Left renal cortex interstitium (tissue), 4 donors: ENCODE data around the gene KCTD11. TPM values are rescaled to one million over a fixed set of nuclear protein-coding genes. Genes with fewer than 3 reads are reported as not detected.
"Not testable (repeated sequence)": the region's sequence is repeated elsewhere in the genome, so short reads cannot be mapped to it uniquely, and the experiment has no call there.

ENCODE experiments used
- DNase-seq, 4 donors: peaks; one replicate each; pipeline ENCODE4 v3.0.0-alpha.2; 2013; ENCODE audit warnings: low read depth in 4 of 4, low spot score in 2 of 4, missing footprints in 1 of 4
- polyA plus RNA-seq, 4 donors: library from polyadenylated mRNA; unstranded; fragments of 120-200 nt; gene quantifications; one replicate each; pipeline ENCODE4 v1.2.1, GENCODE V29; 2013; ENCODE audit not compliant: insufficient read length in 4 of 4

Gene KCTD11
- polyA plus RNA-seq, 4 donors = 11.2 to 13.9 (median 12.5) TPM

DNA sequence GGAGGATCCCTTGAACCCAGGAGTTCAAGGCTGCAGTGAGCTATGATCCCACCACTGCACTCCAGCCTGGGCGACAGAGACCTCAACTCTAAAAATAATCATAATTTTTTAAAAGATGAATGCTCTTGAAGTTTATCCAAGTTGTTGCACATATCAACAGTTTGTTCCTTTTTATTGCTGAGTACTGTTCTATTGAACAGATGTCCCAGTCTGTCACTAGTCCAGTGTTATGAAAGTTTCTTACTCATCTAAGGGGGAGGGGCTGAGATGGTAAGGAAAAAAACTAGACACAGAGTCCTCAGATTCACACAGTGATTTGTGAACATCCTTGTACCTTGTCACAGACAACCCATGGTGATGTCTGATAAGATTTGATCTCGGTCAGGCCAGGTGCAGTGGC, 11.8 kb upstream of the KCTD11 start:
- no peak for DNase-seq

DNA sequence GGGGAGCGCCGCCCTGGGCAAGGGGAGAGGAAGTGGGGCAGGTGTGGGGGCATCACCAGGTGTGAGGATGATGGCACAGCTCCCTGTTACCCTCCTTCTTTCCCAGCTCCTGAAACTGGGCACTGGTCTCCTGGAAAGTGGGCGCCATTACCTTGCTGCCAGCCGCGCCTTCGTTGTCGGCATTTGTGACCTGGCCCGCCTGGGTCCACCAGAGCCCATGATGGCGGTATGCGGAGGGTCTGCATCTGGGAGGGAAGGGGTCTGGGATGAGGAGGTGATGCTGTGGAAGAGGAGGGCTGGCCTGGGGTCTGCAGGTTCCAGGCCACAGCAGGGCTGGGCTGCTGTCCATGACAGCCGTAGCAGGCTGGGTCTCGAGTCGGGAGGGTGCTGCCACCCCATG, 10.1 kb upstream of the KCTD11 start:
- DNase-seq = no peak

DNA sequence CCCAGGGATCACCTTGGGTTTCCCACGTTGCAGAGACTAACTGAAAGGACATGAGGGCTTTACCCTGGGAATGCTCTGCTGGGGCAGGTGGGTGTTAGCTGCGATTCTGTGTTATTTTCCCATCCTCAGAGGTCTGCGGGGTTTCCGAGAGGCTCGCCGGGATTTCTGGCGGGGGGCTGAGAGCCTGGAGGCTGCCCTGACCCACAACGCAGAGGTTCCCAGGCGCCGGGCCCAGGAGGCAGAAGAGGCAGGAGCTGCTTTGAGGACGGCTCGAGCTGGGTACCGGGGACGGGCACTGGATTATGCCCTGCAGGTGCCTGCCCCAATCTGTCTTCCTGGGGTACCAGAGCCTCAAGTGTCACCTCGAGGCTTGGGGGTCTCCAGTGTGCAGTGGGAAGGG, 8.7 kb upstream of the KCTD11 start:
- no peak for DNase-seq

DNA sequence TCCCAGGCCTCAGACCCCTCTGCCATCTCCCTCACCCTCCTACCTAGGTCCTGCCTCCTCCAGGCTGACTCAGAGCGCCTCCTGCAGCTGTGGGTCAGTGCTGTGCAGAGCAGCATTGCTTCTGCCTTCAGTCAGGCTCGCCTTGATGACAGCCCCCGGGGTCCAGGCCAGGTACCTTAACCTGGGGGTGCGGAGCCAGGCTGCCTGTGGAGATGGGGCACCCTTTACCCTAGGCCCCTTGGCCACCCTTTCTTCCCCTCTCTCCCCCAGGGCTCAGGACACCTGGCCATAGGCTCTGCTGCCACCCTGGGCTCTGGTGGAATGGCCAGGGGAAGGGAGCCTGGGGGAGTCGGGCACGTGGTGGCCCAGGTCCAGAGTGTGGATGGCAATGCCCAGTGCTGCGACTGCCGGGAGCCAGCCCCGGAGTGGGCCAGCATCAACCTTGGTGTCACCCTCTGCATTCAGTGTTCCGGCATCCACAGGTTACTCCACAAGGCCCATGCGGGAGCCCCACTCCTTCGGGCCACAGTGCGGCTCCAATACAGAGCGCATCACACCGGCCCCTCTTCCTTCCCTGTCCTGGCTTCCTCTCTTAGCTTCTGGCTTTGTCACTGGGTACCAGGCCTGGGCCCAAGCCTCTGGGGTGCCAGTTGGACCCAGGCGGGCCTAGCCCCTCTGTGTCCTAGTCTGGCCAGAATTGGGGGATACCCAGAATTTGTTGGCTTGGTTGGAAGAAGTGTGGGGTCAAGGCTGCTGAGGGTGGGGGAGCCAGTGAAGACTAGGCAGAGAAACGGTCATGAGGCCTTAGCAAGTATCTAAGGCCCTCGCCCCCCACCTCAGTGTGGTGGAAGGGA, 5.0 kb upstream of the KCTD11 start:
- no peak for DNase-seq

DNA sequence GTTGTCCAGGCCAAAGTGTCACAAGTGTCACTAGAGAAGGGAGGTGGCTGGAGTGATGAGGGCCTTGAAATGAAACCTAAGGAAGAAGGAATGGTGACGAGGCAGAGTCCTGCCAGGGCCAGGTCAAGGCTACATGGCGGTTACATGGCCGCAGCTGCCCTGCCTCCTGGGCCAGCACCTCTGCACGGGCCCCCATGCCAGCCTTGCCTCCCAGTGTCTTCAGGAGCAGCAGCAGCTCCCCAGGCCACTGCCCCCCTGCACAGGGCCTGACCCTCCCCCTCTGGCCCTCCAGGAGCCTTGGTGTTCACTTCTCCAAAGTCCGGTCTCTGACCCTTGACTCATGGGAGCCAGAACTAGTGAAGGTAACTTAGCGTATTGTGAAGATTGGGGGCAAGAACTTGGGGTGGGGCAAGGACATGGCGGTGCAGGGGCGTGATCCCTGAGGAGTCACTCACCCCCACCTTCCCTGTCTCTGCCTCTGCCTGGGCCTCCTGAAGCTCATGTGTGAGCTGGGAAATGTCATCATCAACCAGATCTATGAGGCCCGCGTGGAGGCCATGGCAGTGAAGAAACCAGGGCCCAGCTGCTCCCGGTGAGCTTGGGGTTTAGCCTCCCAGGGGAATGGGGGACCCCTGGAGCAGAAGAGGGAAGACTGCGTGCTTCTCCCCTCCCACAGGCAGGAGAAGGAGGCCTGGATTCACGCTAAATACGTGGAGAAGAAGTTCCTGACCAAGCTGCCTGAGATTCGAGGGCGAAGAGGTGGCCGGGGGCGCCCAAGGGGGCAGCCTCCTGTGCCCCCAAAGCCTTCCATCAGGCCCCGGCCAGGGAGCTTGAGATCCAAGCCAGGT, 4.1 kb upstream of the KCTD11 start:
- DNase-seq = no peak

DNA sequence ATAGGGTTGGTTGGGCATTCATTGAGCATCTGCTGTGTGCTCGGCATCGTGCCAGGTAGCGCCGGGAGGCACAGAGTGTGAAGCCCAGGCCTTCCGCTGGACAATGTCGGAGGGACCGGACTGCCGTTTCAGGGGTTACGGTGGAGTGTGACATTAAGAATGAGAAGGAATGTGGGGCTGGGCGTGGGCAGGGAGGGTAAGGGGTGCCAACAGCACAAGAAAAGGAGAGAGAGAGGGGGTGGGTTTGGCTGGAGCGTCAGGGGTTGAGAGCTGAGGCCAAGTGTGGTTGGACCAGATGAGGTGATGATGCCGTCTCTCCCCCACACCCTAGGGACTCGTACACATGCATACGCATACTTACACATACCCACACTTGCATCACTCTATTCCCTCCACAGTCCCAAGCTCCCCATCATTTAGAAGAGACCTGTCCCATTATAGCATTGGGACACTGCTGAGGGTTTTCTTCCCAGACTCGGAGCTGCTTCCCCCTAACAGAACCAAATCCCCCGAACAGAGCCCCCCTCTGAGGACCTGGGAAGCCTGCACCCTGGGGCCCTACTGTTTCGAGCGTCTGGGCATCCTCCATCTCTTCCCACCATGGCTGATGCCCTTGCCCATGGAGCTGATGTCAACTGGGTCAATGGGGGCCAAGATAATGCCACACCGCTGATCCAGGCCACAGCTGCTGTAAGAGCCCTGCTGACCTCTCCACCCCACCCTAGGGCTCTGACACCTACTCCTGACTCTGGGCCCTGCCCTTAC, 3.3 kb upstream of the KCTD11 start:
- DNase-seq = no peak

DNA sequence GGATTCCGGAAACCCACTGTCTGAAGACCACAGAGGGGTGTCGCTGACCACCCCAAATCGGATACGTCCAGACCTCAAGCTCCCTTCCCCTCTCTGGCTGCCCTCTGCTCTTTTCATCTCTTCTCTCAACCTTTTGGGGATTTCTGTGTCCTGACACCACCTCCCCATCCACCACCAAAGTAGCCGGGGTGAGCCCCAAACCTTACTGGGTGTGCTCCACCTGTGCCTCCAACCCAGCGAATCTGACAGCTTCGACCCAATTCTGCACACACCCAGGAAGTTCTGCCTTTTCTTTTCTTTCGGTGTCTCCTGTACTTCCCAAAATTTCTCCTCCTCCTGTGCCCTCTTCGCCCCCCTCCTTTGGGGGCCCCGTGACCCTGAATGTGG, 534 bp downstream of the KCTD11 start:
- DNase-seq = no peak

DNA sequence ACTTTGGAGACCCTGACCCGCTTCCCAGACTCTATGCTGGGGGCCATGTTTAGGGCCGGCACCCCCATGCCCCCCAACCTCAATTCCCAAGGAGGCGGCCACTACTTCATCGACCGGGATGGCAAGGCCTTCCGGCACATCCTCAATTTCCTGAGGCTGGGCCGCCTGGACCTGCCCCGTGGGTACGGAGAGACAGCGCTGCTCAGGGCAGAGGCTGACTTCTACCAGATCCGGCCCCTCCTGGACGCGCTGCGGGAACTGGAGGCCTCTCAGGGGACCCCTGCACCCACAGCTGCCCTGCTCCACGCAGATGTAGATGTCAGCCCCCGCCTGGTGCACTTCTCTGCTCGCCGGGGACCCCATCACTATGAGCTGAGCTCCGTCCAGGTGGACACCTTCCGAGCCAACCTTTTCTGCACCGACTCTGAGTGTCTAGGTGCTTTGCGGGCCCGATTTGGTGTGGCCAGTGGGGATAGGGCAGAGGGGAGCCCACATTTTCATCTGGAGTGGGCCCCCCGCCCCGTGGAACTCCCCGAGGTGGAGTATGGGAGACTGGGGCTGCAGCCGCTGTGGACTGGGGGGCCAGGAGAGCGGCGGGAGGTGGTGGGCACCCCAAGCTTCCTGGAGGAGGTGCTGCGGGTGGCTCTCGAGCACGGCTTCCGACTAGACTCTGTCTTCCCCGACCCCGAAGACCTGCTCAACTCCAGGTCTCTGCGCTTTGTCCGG, 1.1 kb downstream of the KCTD11 start:
- DNase-seq = no peak

DNA sequence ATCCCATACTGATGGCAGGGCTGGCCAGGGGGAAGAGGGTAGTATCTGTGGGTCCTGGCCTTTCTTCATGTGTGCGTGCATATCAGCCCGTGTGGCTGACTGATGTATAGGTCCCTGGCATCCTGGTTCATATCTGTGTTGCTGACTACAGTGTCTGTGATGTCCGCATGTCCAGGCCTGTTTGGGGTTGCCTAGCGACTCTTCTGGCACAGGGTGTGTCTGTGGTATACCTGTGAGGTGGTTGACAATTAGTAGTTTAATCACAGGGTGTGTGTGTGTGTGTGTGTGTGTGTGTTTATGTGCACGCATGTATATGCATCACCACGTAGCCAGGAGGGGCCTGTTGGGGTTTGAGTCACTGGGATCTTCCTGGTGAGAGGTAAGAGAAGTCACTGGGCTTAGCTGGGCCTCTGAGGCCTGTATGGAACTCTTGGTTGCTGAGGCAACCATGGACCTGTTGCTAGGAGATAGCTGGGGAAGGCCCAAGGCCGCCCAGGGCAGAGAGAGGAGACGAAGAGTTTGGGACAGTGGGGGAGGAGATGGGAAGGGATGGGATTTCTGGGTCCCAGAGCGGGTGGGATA, 2.4 kb downstream of the KCTD11 start:
- no peak for DNase-seq

DNA sequence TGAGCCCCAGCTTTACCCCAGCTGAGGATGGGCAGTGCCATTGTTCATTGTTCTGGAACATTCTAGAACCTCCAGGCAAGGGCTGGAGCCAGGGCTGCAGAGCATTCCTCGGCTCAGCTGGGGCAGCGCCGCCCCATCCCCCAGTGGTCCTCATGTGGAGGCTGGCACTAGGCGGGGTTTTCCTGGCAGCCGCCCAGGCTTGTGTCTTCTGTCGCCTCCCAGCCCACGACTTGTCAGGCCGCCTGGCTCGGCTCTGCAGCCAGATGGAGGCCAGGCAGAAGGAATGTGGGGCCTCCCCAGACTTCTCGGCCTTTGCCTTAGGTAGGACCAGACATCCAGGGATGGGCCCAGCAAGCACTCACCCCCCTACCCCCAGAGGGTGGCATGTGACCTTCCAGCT, 3.1 kb downstream of the KCTD11 start, which contains the start of gene TMEM95:
Gene TMEM95 (plus strand): TSS at position 104 of the 400 bp plus-strand sequence. CDS start 49 bp downstream, at position 153.
- no peak for DNase-seq

DNA sequence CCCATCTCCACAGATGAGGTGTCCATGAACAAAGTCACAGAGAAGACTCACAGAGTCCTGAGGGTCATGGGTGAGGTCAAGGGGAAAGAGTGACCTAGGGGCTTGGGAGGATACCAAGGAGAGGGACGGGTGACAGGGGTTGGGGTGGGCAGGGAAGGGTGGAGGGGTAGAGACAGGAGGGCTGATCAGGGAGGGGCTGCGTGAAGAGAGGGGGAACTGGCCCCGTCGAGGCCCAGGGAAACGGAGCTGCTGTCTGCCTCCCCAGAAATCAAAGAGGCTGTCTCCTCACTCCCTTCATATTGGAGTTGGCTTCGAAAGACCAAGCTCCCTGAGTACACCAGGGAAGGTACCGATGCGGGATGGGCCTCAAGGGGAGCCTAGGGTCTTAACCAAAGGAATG, 3.6 kb downstream of the KCTD11 start:
- DNase-seq = no peak

DNA sequence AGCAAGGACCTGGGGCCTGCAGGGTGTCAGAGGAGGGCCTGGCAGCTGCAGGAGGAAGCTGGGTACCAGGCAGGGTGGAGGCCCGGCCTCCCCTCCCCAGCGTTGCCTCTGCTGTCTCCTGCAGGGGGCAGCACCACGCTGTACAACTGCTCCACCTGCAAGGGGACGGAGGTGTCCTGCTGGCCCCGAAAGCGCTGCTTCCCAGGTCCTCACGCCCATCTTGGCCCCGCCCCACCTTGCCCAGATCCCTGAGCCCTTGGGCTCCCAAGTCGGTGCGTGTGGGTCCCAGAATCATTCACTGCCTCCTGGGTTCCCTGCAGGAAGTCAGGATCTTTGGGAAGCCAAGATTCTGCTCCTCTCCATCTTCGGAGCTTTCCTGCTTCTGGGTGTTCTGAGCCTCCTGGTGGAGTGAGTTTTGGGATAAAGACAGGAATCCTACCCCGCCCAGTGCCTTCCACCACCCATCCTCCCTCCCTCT, 4.1 kb downstream of the KCTD11 start:
- peak in 1 of 4 donors; percentile 46 for DNase-seq

DNA sequence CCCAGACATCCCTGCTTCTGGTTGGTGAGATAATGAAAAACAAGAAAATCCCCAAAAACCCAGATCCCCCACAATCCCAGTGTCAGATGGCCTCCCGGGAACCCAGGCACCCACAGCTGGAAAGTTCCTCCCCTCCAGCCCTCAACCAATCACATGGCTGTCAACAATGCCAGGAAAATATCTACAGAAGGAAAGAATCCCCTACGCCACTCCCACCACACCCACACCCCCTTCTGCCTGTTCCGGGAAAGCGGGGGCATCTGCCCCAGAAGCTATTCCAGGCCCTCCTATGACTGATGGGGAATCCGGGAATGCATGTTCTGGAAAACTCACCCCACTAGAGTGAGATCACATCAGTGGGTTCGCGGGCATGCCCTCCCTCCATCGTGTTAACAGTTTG, 4.8 kb downstream of the KCTD11 start:
- no peak for DNase-seq

DNA sequence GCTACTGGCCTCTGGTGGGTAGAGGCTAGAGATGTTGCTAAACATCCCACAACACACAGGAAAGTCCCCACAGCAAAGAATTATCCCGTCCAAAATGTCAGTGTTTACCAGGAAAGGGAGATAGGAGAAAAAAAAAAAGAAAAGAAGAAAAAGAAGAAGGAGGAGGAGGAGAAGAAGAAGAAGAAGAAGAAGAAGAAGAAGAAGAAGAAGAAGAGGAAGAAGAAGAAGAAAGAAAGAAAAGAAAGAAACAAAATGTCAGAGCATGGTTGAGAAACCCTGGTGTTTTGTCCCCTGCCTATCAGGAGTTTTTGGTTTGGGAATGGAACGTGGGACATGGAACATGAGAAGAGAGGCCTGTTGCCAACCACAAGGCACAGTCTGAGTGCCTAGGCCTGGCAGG, 5.4 kb downstream of the KCTD11 start:
- DNase-seq = no peak

DNA sequence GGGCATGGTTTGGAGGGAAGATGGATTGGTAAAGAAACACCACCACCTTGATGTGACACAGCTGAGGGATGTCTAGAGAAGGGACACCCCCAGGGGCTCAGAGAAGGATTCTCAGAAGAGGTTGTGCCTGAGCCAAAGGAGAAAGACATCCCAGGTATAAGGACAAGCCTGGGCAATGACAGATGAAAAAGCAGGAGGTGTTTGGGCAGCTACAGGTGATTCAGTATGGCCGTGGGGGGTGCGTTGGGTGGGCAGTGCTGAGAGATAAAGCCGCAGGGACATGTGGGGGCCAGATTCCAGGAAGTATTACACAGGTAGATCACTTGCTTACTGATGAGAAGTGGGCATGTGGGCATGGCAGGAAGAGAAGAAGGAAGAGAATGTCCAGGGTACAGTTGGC, 9.9 kb downstream of the KCTD11 start:
- DNase-seq = no peak

DNA sequence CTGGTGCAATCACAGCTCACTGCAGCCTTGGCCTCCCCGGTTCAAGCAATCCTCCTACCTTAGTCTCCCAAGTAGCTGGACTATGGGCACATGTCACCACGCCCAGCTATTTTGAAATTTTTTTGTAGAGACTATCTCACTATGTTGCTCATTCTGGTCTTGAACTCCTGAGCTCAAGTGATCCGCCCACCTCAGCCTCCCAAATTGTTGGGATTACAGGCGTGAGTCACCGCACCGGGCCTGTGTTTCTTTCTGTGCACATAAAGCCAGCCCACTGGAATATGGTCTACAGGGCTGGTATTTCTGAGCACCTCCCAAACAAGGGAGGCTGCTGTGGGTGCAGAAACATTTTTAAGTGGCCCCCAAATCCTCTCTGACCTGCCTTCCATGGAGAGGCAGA, 11.3 kb downstream of the KCTD11 start:
- no peak for DNase-seq

DNA sequence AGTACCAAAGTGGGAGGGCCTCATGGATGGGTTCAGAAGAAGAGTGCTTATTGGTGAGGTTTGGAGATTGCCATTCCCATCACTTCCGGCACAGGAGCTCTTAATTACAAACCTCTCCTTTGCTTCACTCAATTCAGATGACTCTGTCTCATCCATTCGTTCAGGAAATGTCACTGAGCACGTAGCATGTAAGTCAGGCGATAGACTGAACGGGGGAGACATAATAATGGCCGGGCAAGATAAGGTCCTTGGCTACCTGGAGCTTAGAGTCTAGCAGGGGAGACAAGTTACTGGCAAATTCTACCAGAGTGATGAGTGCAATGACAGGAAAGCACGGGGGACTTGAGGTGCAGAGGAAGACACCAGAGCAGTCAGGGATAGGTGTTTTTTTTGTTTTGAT, 14.0 kb downstream of the KCTD11 start:
- DNase-seq = not testable (repeated sequence)

DNA sequence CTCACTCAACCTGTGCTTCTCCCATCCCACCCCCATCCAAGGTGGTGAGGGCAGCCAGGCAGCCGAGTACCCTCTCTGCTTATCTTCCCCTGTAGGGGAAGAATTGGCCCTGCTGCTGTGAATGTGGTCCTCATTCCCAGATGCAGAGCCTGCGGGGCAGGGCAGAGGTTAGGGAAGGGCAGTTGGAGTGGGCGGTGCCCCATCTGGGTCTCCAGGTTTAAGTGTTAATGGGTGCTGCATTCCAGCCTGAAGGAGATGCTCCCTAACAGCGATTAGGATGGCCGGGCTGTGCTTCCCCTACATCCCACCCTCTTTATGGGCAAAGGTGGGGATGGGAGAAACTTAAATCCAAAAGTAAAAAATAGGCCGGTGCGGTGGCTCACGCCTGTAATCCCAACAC, 15.1 kb downstream of the KCTD11 start:
- no peak for DNase-seq

DNA sequence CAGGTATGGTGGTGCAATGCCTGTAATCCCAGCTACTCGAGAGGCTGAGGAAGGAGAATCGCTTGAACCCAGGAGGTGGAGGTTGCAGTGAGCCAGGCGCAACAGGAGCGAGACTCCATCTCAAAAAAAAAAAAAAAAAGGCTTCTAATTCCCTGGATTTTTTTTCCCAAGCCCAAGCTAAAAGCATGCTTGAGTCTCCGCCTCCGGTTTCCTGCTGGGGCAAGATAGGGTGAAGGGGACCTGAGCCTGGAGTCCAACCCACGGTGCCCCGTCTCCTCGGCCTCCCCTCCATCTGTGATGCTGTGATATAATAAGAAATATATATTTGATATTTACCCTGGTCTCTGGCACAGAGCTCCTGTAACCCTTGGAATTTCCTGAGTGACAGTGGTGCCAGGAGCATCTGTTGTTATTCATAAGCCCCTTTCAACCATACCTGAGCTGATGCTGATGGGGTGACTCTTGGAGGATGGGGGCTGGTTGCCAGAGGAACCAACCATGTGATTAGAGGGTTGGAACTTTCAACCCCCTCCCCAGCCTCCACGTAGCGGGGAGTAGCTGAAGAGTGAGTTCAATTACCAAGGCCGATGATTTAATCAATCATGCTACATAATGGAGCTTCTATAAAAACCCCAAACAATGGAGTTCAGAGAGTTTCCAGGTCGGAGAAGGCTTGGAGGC, 16.1 kb downstream of the KCTD11 start:
- DNase-seq = no peak
